Measurements from ENCODE around the gene TNNT1. TPM values are rescaled to one million over a fixed set of nuclear protein-coding genes. Genes with fewer than 3 reads are reported as not detected.

TNNT1 gene
- polyA plus RNA-seq, 3 donors = 0.90 to 16.5 (median 1.4) TPM

GRCh38 chr19:55097864-55098715 lies 50.9 kb downstream of the TNNT1 start:
- 82 to 93% (median 84%) methylated on average over 22 to 23 of the region's 23 CpGs for WGBS, 3 donors
- no peak overlapping the region for H3K27ac ChIP-seq (ENCODE audit: low read depth, low read length)

- 86 to 90% (median 87%) methylated on average over 23 of the region's 23 CpGs for WGBS, 3 donors
- no peak overlapping the region for H3K27ac ChIP-seq (ENCODE audit: low read depth, low read length)
Observed at GRCh38 chr19:55096061-55096701, 52.8 kb downstream of the TNNT1 start.

- 89 to 92% (median 91%) methylated on average over 21 to 23 of the region's 23 CpGs for WGBS, 3 donors
- no peak overlapping the region for H3K27ac ChIP-seq (ENCODE audit: low read depth, low read length)
Observed at GRCh38 chr19:55095260-55096060, 53.5 kb downstream of the TNNT1 start.

GRCh38 chr19:55094456-55095259 lies 54.3 kb downstream of the TNNT1 start:
- WGBS, 3 donors = 88 to 91% (median 89%) methylated on average over 32 of the region's 32 CpGs
- no peak overlapping the region for H3K27ac ChIP-seq (ENCODE audit: low read depth, low read length)

- 88 to 91% (median 90%) methylated on average over 30 to 49 of the region's 49 CpGs for WGBS, 3 donors
- no peak overlapping the region for H3K27ac ChIP-seq (ENCODE audit: low read depth, low read length)
Observed at GRCh38 chr19:55092423-55093318, 56.3 kb downstream of the TNNT1 start.

- no peak overlapping the region for H3K27ac ChIP-seq (ENCODE audit: low read depth, low read length)
- 85 to 92% (median 86%) methylated on average over 24 to 27 of the region's 27 CpGs for WGBS, 3 donors
Observed at GRCh38 chr19:55091955-55092354, 57.1 kb downstream of the TNNT1 start.

- WGBS, 3 donors = 84 to 89% (median 84%) methylated on average over 32 of the region's 32 CpGs
- no peak overlapping the region for H3K27ac ChIP-seq (ENCODE audit: low read depth, low read length)
Observed at GRCh38 chr19:55091126-55091910, 57.7 kb downstream of the TNNT1 start.

- no peak overlapping the region for H3K27ac ChIP-seq (ENCODE audit: low read depth, low read length)
- WGBS, 3 donors = 90 to 97% (median 95%) methylated on average over 13 of the region's 13 CpGs
Observed at GRCh38 chr19:55090564-55090963, 58.4 kb downstream of the TNNT1 start.

GRCh38 chr19:55089342-55089944 lies 59.6 kb downstream of the TNNT1 start:
- H3K27ac ChIP-seq (ENCODE audit: low read depth, low read length) = no peak overlapping the region
- WGBS, 3 donors = 80 to 96% (median 91%) methylated on average over 2 to 3 of the region's 3 CpGs

GRCh38 chr19:55088543-55089341 lies 60.3 kb downstream of the TNNT1 start:
- WGBS, 3 donors = 45 to 49% (median 47%) methylated on average over 14 to 18 of the region's 18 CpGs
- no peak overlapping the region for H3K27ac ChIP-seq (ENCODE audit: low read depth, low read length)

GRCh38 chr19:55088021-55088451 lies 61.0 kb downstream of the TNNT1 start:
- H3K27ac ChIP-seq (ENCODE audit: low read depth, low read length) = no peak overlapping the region
- 61 to 71% (median 68%) methylated on average over 12 of the region's 12 CpGs for WGBS, 3 donors

- H3K27ac ChIP-seq (ENCODE audit: low read depth, low read length) = no peak overlapping the region
- 23 to 36% (median 29%) methylated on average over 17 of the region's 17 CpGs for WGBS, 3 donors
Observed at GRCh38 chr19:55087542-55087901, 61.5 kb downstream of the TNNT1 start.

- 3 to 17% (median 4%) methylated on average over 74 of the region's 74 CpGs for WGBS, 3 donors
- H3K27ac ChIP-seq (ENCODE audit: low read depth, low read length) = no peak overlapping the region
Observed at GRCh38 chr19:55086730-55087541, 62.1 kb downstream of the TNNT1 start.

- no peak overlapping the region for H3K27ac ChIP-seq (ENCODE audit: low read depth, low read length)
Observed at GRCh38 chr19:55085923-55086715, 62.9 kb downstream of the TNNT1 start.

More at GRCh38 chr19:55085923-55086715, 62.9 kb downstream of the TNNT1 start:
- 29 to 36% (median 30%) methylated on average over 34 to 35 of the region's 35 CpGs for WGBS, 3 donors
